IMR-90 (cell line): ENCODE results near the gene LCNL1. TPM values are rescaled to one million over a fixed set of nuclear protein-coding genes. Genes with fewer than 3 reads are reported as not detected.

Source experiments
- ATAC-seq: fragments of 200-7000 bp; cut with Tn5 transposase; 2 replicates; pipeline ENCODE4 v1.9.1; 2020; ENCODE audit warnings: low read depth, mild to moderate bottlenecking, moderate library complexity
- BruUV-seq: library from RNA; stranded (reverse); fragments of 400-500 nt; replicated peaks from 2 replicates; lab custom pipeline; 2021; lab: Mats Ljungman, UMichigan
- CTCF ChIA-PET: fragments of 300-600 bp; formaldehyde crosslinking; extraction: SDS; loops from one replicate; lab custom pipeline; 2021; ENCODE audit warnings: antibody characterized with exemption; lab: Yijun Ruan, JAX
- POLR2A ChIA-PET: fragments of 300-600 bp; sonication (Branson Sonifier 250); formaldehyde crosslinking; loops from one replicate; lab custom pipeline; 2022; ENCODE audit warnings: antibody characterized with exemption; ENCODE audit not compliant: unreplicated experiment; lab: Charles Lee
- DNase-seq: peaks from one replicate; pipeline ENCODE4 v3.0.0; 2013
- H2AFZ ChIP-seq: replicated peaks from 2 replicates; pipeline ENCODE3; 2013; ENCODE audit warnings: low read length, mild to moderate bottlenecking; ENCODE audit not compliant: poor library complexity
- H2AK5ac ChIP-seq: 2 replicates; pipeline ENCODE4 v1.6.1; 2013; ENCODE audit warnings: low read depth, low read length, inconsistent platforms
- H2AK9ac ChIP-seq: replicated peaks from 2 replicates; pipeline ENCODE3; 2013; ENCODE audit warnings: mild to moderate bottlenecking, low read depth, low read length, moderate library complexity; ENCODE audit not compliant: poor library complexity
- H2BK120ac ChIP-seq: 2 replicates; pipeline ENCODE4 v1.6.1; 2013; ENCODE audit warnings: low read depth, low read length, inconsistent platforms
- H2BK15ac ChIP-seq: 3 replicates; pipeline ENCODE4 v1.6.1; 2013; ENCODE audit warnings: low read depth, low read length, inconsistent platforms
- H2BK20ac ChIP-seq: 2 replicates; pipeline ENCODE4 v1.6.1; 2013; ENCODE audit warnings: low read depth, mild to moderate bottlenecking, inconsistent platforms, low read length, moderate library complexity
- H2BK5ac ChIP-seq: 2 replicates; pipeline ENCODE4 v1.6.1; 2013; ENCODE audit warnings: mild to moderate bottlenecking, low read depth, low read length, inconsistent platforms; ENCODE audit not compliant: poor library complexity, severe bottlenecking
- H3K14ac ChIP-seq: replicated peaks from 2 replicates; pipeline ENCODE4 v1.6.1; 2013; ENCODE audit warnings: low read depth, low read length, inconsistent platforms
- H3K18ac ChIP-seq: 2 replicates; pipeline ENCODE4 v1.6.1; 2013; ENCODE audit warnings: low read depth, low read length, control low read depth
- H3K23ac ChIP-seq: 2 replicates; pipeline ENCODE4 v1.6.1; 2013; ENCODE audit warnings: low read depth, low read length, inconsistent platforms
- H3K27ac ChIP-seq: 2 replicates; pipeline ENCODE4 v1.5.1; 2013; ENCODE audit warnings: mild to moderate bottlenecking, control low read depth, low read length; ENCODE audit not compliant: insufficient read depth
- H3K27me3 ChIP-seq: 2 replicates; pipeline ENCODE4 v1.6.1; 2013; ENCODE audit warnings: low read length; ENCODE audit not compliant: control insufficient read depth, insufficient read depth
- H3K36me3 ChIP-seq: 2 replicates; pipeline ENCODE4 v1.6.1; 2013; ENCODE audit warnings: low read length, mixed read lengths; ENCODE audit not compliant: control insufficient read depth, insufficient read depth
- H3K4ac ChIP-seq: 2 replicates; pipeline ENCODE4 v1.6.1; 2013; ENCODE audit warnings: low read depth, low read length, inconsistent platforms
- H3K4me1 ChIP-seq: 2 replicates; pipeline ENCODE4 v1.6.1; 2013; ENCODE audit warnings: low read length, mixed read lengths; ENCODE audit not compliant: control insufficient read depth, insufficient read depth
- H3K4me2 ChIP-seq: 2 replicates; pipeline ENCODE4 v1.6.1; 2013; ENCODE audit warnings: low read depth, mild to moderate bottlenecking, control low read depth, low read length, moderate library complexity
- H3K4me3 ChIP-seq: 2 replicates; pipeline ENCODE4 v1.5.1; 2013; ENCODE audit warnings: low read depth, mild to moderate bottlenecking, control low read depth, low read length, moderate library complexity; ENCODE audit not compliant: insufficient read depth
- H3K56ac ChIP-seq: 2 replicates; pipeline ENCODE4 v1.6.1; 2013; ENCODE audit warnings: low read length, inconsistent platforms; ENCODE audit not compliant: insufficient read depth; ENCODE audit errors: extremely low read depth
- H3K79me1 ChIP-seq, 2 experiments: 2 replicates each; pipeline ENCODE4 v1.6.1; 2013; ENCODE audit warnings: low read length in 2 of 2, inconsistent platforms in 1 of 2, low read depth in 1 of 2
- H3K9ac ChIP-seq: 2 replicates; pipeline ENCODE4 v1.6.1; 2013; ENCODE audit warnings: low read depth, low read length, control low read depth
- H3K9me1 ChIP-seq: 2 replicates; pipeline ENCODE4 v1.6.1; 2013; ENCODE audit warnings: low read length, inconsistent platforms; ENCODE audit not compliant: insufficient read depth
- H3K9me3 ChIP-seq: 2 replicates; pipeline ENCODE4 v1.6.1; 2013; ENCODE audit warnings: low read length; ENCODE audit not compliant: control insufficient read depth, insufficient read depth
- H4K20me1 ChIP-seq: 2 replicates; pipeline ENCODE4 v1.6.1; 2013; ENCODE audit warnings: low read length, inconsistent platforms; ENCODE audit not compliant: insufficient read depth
- H4K5ac ChIP-seq: 2 replicates; pipeline ENCODE4 v1.6.1; 2013; ENCODE audit warnings: mild to moderate bottlenecking, low read depth, low read length, control low read depth
- H4K8ac ChIP-seq, 2 experiments: 2 replicates each; pipeline ENCODE4 v1.6.1; 2013; ENCODE audit warnings: low read depth in 2 of 2, low read length in 2 of 2, control low read depth in 1 of 2, inconsistent platforms in 1 of 2
- H4K91ac ChIP-seq: 2 replicates; pipeline ENCODE4 v1.6.1; 2013; ENCODE audit warnings: low read depth, low read length, inconsistent platforms; ENCODE audit not compliant: insufficient read depth
- BHLHE40 ChIP-seq: fragments of 150-350 bp; IDR thresholded peaks from 2 replicates; pipeline ENCODE4 v1.6.1; 2016; ENCODE audit warnings: mild to moderate bottlenecking, low read depth, low read length
- CEBPB ChIP-seq: IDR thresholded peaks from 2 replicates; pipeline ENCODE4 v1.6.1; 2012; ENCODE audit warnings: low read depth, low read length, improper control_type of control experiment
- CHD1 ChIP-seq: IDR thresholded peaks from 2 replicates; pipeline ENCODE4 v1.6.1; 2012; ENCODE audit warnings: low read depth, low read length, improper control_type of control experiment
- FOS ChIP-seq: fragments of 150-350 bp; IDR thresholded peaks from 2 replicates; pipeline ENCODE4 v1.6.1; 2016; ENCODE audit warnings: low read depth, low read length
- MAFK ChIP-seq: IDR thresholded peaks from 2 replicates; pipeline ENCODE4 v1.6.1; 2012; ENCODE audit warnings: low read depth, low read length, improper control_type of control experiment
- MXI1 ChIP-seq: IDR thresholded peaks from 2 replicates; pipeline ENCODE4 v1.6.1; 2012; ENCODE audit warnings: low read depth, mild to moderate bottlenecking, low read length, moderate library complexity, borderline replicate concordance
- NFE2L2 ChIP-seq: fragments of 150-350 bp; IDR thresholded peaks from 2 replicates; pipeline ENCODE4 v1.6.1; 2016; ENCODE audit warnings: low read depth, mild to moderate bottlenecking, low read length
- RCOR1 ChIP-seq: IDR thresholded peaks from 2 replicates; pipeline ENCODE4 v1.6.1; 2012; ENCODE audit warnings: mild to moderate bottlenecking, low read length, improper control_type of control experiment; ENCODE audit not compliant: insufficient replicate concordance
- RFX5 ChIP-seq: IDR thresholded peaks from 2 replicates; pipeline ENCODE4 v1.8.0; 2012; ENCODE audit warnings: low read depth, mild to moderate bottlenecking, low read length, moderate library complexity
- WGBS, 2 experiments: methylation state at CpG; one replicate each; pipeline versions ENCODE4 v1.1.5 to v1.1.7; 2013; ENCODE audit warnings: missing lambda C conversion rate in 2 of 2; ENCODE audit not compliant: insufficient read length in 1 of 2; ENCODE audit errors: extremely low coverage in 2 of 2; 5-methylcytosine and 5-hydroxymethylcytosine counted together
- dilution Hi-C: fragments of 300-500 bp; cut with HindIII; formaldehyde crosslinking; loops from one replicate; pipeline ENCODE4 v1.14.3; 2018; ENCODE audit warnings: low sequenced_read_pairs; ENCODE audit not compliant: unreplicated experiment
- in situ Hi-C: fragments of 300-500 bp; cut with MboI; formaldehyde crosslinking; loops from 3 replicates; pipeline ENCODE4 v1.14.3; 2019; ENCODE audit warnings: low sequenced_read_pairs, inconsistent platforms, mixed read lengths
- intact Hi-C: fragments of 100-400 bp; cut with micrococcal nuclease; formaldehyde crosslinking; loops from 2 replicates; pipeline ENCODE4 v1.10.0; 2022
- polyA plus RNA-seq, 3 experiments: library from polyadenylated mRNA; depleted of rRNA; stranded (reverse); fragments of >200 nt; gene quantifications; 2 replicates each; pipeline ENCODE4 v1.2.3, GENCODE V29; 2012; ENCODE audit warnings: low replicate concordance in 1 of 3
- total RNA-seq: library from RNA; depleted of rRNA; stranded (reverse); fragments of >200 nt; gene quantifications from 2 replicates; pipeline ENCODE4 v1.2.3, GENCODE V29; 2012
- TF ChIP-seq, protein P1 (sequence below): fragments of 150-350 bp; IDR thresholded peaks from 2 replicates; pipeline ENCODE4 v1.6.1; 2017; ENCODE audit warnings: mild to moderate bottlenecking, antibody characterized with exemption, low read length, low read depth
- TF ChIP-seq, protein P2 (sequence below): conservative IDR thresholded peaks from 2 replicates; pipeline ENCODE4 v1.5.1; 2012; ENCODE audit warnings: mild to moderate bottlenecking, low read depth, low read length, improper control_type of control experiment
- TF ChIP-seq, protein P3 (sequence below): fragments of 150-350 bp; IDR thresholded peaks from 2 replicates; pipeline ENCODE4 v1.6.1; 2016; ENCODE audit warnings: low read depth, mild to moderate bottlenecking, low read length, moderate library complexity, borderline replicate concordance

LCNL1 gene
- total and polyA plus RNA-seq, 2 of the 4 experiments (the other 2 are of a cell fraction) = 0.15 TPM; not detected in 1

DNA sequence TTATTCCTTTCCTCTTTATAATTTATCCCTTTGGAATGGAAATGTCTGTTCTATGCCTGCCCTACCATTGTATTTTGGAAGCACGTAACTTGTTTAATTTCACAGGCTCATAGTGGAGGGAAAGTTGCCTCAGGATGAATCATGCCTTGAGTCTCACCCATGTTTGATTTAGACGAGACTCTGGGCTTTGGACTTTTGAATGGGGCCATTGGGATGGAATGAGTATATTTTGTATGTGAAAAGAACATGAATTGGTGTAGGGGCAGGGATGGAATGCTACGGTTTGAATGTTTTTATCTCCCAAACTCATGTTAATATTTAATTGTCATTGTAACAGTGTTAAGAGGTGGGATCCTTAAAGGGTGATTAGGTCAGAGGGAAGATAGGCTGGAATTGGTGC lies 48.5 kb upstream of the LCNL1 start:
- Histone ChIP-seq H3K9me1 (no peaks in the 10 kb centered on the region; the same call in 1 of the 2 replicates), H3K56ac (no peak overlapping the region), H3K79me1 (peaks cover 7 to 22% of the 10 kb centered on the region in 2 experiments; a peak in 2 of 4 replicates), H2BK20ac (no peak overlapping the region), H2AK9ac (no peak overlapping the region), H2BK5ac (no peak overlapping the region), H4K8ac (no peak overlapping the region), H2BK15ac (no peak overlapping the region), H4K20me1 (no peaks in the 10 kb centered on the region; the same call in 1 of the 2 replicates), H3K27ac (no peak overlapping the region), H2BK120ac (no peak overlapping the region), H3K23ac (no peak overlapping the region), H4K91ac (no peak overlapping the region), H3K27me3 (no peaks in the 10 kb centered on the region), H2AK5ac (no peak overlapping the region), H3K4me2 (no peak overlapping the region), H3K14ac (no peak overlapping the region), H3K36me3 (peaks cover 11% of the 10 kb centered on the region), H3K9ac (no peak overlapping the region), H3K4ac (no peak overlapping the region), H3K4me1 (no peaks in the 10 kb centered on the region), H4K5ac (no peak overlapping the region), H3K18ac (no peak overlapping the region), H3K4me3 (no peak overlapping the region), H2AFZ (no peak overlapping the region), H3K9me3 (no peaks in the 10 kb centered on the region)
- dilution Hi-C loops (no loop called here), intact Hi-C loops (no loop called here), in situ Hi-C loops (no loop called here)
- DNase-seq (no peak), ATAC-seq (no peak)
- TF ChIP-seq FOS (no peak), MAFK (no peak), CEBPB (no peak), BHLHE40 (no peak), RFX5 (no peak), MXI1 (no peak), NFE2L2 (no peak), CHD1 (no peak), RCOR1 (no peak)
- TF ChIP-seq, protein P1, sequence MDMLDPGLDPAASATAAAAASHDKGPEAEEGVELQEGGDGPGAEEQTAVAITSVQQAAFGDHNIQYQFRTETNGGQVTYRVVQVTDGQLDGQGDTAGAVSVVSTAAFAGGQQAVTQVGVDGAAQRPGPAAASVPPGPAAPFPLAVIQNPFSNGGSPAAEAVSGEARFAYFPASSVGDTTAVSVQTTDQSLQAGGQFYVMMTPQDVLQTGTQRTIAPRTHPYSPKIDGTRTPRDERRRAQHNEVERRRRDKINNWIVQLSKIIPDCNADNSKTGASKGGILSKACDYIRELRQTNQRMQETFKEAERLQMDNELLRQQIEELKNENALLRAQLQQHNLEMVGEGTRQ = no peak
- TF ChIP-seq, protein P2, sequence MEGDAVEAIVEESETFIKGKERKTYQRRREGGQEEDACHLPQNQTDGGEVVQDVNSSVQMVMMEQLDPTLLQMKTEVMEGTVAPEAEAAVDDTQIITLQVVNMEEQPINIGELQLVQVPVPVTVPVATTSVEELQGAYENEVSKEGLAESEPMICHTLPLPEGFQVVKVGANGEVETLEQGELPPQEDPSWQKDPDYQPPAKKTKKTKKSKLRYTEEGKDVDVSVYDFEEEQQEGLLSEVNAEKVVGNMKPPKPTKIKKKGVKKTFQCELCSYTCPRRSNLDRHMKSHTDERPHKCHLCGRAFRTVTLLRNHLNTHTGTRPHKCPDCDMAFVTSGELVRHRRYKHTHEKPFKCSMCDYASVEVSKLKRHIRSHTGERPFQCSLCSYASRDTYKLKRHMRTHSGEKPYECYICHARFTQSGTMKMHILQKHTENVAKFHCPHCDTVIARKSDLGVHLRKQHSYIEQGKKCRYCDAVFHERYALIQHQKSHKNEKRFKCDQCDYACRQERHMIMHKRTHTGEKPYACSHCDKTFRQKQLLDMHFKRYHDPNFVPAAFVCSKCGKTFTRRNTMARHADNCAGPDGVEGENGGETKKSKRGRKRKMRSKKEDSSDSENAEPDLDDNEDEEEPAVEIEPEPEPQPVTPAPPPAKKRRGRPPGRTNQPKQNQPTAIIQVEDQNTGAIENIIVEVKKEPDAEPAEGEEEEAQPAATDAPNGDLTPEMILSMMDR = no peak
- TF ChIP-seq, protein P3, sequence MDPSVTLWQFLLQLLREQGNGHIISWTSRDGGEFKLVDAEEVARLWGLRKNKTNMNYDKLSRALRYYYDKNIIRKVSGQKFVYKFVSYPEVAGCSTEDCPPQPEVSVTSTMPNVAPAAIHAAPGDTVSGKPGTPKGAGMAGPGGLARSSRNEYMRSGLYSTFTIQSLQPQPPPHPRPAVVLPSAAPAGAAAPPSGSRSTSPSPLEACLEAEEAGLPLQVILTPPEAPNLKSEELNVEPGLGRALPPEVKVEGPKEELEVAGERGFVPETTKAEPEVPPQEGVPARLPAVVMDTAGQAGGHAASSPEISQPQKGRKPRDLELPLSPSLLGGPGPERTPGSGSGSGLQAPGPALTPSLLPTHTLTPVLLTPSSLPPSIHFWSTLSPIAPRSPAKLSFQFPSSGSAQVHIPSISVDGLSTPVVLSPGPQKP = no peak
- ChIA-PET CTCF (no interaction called here), POLR2A (no interaction called here)
- WGBS, 2 experiments = 100% methylated on average over 1 of the region's 3 CpGs; no CpG with 5 or more reads in 1 of the 2 experiments
- no TSS peak for BruUV-seq
